Renal cortex interstitium (tissue), 11 donors: ENCODE measurements around the gene HNF1B. TPM values are rescaled to one million over a fixed set of nuclear protein-coding genes. Genes with fewer than 3 reads are reported as not detected.
A peak's percentile ranks its signal among the peaks of the same experiment; 100 is the strongest.

Source experiments
- DNase-seq, 11 donors: peaks; one replicate each; pipeline ENCODE4 v3.0.0-alpha.2; 2013; ENCODE audit warnings: low read depth in 9 of 11, low spot score in 4 of 11; ENCODE audit errors: extremely low read depth in 1 of 11
- polyA plus RNA-seq, 3 donors: library from polyadenylated mRNA; unstranded; fragments of 120-200 nt; gene quantifications; one replicate each; pipeline ENCODE4 v1.2.1, GENCODE V29; 2013; ENCODE audit not compliant: insufficient read length in 3 of 3

Gene HNF1B
- polyA plus RNA-seq, 3 donors: 115 to 121 (median 120) TPM

DNA sequence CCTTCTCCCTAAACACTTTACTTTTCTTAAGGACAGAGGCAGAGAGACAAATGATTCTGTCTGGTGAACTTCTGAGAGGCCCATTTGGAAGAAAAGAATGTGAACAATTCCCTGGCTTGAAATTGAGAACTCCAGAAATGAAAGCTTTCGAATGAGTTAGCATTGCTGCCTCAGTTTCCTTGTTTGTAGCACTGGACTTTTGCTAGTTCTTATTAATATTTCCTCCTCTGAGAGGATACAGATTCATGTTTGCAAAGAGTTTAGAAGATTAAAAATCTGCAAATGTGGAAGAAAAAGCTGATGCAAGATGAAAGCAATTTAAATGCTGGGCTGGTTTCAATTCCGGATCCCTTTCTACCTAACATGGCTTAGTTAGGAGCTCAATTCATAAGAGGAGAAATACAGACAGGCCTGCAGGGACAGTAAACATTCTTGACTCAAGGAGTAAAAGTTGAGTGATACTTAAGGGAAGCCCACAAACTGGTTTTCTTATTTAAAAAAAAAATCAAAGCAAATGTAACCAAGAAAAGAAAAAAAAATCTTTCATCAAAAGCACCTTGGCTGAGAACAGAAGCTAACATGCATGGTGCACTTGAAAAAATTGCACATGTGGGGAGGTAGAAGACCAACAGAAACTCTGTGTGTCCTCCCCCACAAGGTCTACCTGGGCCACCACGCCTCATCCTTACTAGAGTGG lies 27.1 kb downstream of the HNF1B start:
- DNase-seq: no peak

DNA sequence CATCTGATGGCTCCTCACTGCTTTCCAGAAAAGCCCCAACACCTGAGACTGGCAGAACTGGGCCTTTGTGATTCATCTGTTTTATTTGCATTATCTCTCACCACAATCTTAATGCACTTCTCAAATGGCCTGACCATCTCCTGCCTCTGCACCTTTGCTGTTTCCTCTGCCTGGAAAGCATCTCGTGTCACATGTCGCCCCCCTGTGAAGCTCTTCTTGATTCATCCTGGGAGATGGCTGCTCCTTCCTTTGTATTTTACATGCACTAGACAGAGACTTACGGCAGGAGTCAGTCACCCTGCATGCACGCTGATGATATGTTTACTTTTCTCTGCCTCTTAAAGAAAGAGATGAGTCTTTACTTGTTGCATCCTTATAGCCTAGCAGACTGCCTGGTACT lies 30.0 kb downstream of the HNF1B start:
- DNase-seq: no peak

DNA sequence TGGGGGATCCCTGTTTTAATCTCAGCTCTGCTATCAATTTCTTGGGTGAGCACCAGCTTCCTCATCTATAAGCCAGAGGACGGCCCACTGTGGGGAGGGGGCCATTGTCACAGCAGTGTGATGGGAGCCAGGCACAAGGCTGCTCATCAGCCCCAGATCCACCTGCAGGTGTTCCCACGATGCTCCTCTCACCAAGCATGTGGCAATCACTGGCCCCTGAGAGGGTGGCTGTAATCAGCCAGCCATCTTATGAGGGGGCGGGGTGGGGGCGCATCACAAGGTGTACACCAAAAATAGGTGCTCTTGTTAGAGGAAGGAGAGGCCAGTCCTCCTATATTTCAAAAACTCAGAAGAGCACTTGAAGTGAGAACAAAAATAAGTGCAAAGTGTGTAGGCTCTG lies 31.2 kb downstream of the HNF1B start:
- DNase-seq: no peak

DNA sequence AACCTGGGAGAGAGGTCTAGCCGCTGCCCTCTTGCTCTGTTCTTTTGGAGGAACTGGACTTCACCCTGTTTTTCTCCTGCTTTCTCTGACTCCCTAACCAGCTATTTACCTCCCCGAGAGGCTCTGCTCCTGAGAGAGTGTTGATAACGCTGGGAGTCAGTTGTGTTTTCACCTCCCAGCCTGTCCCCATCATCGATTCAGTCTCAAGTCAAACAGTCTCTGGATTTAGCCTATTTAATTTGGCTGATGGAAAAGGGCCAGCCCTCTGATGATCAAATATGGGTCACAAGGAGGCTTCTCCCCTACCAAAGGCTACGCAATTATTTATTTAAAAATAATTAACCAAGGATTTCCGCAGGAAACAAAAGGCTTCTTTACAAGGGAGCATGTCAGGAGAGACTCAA lies 31.8 kb downstream of the HNF1B start:
- DNase-seq: no peak

DNA sequence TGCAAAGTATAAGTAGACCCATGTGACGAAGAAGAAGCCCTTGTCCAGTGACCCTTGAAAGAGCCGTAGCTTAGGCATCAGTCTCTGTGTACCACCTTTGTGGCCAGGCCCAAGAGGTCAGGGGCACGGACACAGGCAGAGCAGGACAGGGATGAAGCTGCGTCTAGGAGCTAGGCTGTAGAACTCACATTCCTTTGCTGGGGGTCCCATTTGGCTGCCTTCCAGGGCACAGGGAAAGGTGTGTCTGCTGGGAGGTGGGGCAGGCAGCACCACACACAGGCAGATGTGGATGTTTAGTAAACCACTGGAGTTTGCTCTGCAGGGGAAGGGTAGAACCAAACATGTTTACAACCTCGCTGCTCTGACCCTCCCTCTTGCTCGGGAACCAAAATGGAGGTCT lies 33.7 kb downstream of the HNF1B start:
- no peak for DNase-seq

DNA sequence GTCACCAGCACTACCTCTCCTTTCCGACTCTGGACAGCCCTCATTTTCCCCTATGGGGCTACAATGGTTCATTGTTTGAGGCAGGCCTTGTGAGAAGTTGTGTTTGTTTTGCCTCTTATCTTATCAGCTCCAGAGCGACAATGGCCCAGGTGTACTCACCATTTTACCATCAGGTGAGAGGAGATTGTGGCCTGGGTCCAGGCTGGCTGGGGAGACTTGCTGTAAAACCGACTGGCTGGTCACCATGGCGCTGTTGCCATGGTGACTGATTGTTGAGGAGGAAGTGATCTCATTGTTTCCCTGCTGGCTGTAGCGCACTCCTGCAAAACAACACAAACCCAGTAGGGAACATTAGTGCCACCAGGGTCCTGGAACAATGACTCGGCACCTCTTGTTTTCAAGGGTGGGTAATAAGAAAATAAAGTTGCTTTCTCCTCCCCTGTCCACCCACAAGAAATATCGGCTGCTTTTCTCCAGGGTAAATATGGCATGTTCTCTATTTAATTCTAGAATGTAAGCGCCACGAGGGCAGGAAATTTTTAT lies 34.4 kb downstream of the HNF1B start:
- DNase-seq: peak in 2 of 11 donors; percentile 38 to 50

DNA sequence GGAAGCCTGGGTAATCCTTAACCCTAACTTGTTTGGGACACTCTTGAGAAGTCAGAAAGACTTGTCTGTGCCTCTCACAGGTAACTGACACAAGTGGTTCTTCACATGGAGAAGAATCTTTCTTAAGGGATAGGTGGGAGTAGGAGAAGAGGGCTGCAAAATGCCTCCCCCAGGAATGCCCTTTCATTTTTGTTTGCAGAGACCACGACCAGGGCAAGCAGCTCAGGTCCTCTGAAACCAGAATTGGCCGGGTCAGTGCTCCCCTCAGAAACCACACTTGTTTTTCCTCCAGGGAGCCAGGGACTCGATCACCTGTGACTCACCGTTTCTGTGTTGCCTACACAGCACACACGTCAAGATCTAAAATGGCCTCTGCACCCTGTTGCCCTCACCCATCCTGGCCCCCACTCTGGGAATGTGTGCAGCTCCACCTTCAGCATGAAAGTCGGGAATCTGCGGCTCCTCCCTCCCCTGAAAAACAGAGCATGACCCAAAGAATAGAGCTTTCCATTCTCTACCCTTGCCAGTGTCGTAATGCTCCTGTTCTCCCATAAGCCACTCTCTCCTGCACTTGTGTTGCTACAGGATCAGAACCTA lies 36.1 kb downstream of the HNF1B start:
- DNase-seq: no peak

DNA sequence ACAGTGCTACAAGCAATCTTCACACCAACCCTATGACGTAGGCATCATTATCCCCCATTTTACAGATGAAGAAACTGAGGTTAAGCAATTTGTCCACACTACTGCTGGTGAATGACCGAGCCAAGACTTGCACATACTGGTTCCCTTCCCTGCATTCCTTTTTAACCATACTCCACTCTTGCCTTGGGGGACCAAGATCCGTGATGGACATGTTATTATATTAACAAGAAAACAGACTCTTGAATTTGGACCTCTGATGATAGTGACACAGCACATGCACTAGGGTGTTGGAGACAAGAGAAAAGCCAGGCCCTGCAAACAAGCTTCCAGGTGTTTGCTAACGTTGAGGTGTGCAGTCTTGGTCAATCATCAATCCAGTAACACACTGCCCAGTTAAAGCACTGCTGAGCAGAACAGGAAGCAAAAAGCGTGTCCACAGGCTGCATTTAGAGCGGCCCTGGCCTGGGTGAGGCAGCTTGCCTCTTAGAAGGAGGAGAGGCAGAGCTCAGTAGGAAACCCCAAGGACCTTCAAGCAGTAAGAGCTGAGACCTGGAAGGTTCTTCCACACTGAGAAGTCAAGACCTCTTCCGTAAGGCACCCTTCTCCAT lies 36.7 kb downstream of the HNF1B start:
- DNase-seq: peak in 2 of 11 donors; percentile 36 to 54

DNA sequence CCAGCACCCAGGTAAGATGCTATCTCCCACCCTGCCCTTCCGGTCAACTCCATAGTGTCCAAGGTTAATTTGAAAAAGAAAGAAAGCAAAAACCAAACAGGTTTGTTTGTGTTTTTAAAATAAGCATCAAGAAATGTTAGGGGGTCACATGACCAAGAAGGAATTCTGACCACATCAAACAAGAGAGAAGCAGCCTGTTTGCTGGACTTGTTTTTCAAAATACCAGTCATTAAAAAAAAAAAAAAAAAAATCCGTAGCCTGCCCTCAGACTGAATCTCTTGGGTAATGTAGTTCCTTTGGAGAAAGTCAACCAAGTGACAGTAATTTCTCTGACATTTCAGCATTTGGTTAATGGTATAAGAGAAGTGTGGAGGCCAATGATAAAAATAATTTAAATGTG lies 38.4 kb downstream of the HNF1B start:
- no peak for DNase-seq

DNA sequence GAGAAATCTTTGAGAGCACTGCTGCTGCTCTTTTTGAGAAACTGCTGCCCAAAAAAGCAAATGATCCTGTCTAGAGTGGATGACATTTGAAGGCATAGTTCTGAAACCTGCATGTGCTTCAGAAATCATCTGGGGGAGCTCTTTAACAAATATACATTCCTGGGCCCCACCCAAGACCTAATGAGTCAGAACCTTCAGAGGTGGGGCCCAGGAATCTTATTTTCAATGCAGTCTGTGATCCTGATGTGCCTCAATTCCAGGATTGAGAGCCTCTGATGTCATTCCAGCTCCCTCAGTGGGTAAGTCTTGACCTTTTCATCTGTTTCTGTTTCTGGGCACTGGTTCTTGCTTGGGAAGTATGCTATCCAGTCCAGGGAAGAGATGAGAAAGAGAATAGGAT lies 42.3 kb downstream of the HNF1B start:
- no peak for DNase-seq

DNA sequence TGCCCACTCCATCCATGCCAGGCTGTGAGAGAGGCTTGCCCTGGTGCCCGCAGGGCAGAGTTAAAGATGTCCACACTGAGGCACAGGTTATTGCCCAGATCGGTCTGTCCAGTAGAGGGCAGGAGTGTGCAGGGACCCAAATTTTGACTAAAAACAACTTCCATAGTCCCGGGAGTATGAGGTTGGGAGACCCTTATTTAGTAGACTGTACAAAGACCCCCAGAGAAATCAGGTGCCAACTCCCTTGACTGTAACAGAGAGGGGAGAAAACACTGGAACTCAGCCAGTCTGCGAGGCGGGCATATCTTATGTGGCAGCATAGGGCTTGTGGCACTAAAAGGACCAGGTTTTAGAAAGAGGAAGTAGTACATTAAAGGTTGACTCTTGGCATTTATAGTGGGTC lies 43.4 kb downstream of the HNF1B start:
- no peak for DNase-seq

DNA sequence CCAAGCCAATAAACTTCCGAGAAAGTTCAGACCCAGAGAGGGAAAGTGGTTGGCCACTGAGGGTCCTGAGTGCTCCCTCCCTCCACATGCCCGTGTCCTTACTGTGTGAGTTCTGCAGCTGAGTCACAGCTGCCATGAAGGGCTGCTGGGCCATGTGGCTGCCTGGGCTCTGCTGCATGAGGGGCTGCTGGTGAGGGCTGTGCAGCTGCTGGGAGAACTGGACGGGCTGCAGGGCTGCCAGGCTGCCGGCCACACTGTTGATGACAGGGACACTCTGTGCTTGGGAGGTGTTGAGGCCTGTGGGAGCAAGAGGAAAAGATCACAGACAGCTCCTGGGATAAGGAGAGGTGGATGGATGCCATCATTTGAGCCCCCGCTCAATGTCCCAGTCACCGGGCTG lies 44.0 kb downstream of the HNF1B start:
- DNase-seq: no peak

DNA sequence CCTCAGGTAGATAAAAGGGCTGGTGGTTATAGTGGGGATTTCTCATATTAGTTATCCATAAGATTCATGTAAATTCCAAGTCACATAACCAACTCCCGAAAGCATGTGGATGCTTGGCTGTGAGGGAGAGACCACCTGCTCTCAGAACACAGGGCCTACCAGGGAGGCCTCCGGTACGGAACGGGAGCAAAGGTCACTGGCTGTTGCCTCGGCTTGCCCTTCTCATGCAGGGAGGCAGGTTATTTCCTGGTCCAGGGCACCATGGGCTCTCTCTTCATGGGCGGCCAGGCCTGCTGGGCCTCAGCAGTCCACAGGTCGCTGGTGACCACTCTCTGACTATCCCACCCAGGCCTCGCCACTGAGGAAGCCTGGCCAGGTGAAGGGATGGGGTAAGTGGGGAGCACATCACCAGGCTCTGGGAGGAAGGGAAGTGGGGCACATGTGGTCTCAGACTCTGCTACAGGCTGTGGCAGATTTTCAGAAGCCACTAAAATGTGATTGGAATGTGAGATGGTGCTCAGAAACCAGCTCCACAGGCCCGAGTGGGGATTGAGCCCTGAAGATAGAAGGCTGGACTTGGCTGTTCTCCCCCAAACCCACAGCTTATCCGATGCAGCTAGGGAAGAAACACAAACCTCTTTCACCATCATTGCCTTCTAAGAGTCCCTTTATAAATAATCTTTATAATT lies 45.4 kb downstream of the HNF1B start:
- no peak for DNase-seq

DNA sequence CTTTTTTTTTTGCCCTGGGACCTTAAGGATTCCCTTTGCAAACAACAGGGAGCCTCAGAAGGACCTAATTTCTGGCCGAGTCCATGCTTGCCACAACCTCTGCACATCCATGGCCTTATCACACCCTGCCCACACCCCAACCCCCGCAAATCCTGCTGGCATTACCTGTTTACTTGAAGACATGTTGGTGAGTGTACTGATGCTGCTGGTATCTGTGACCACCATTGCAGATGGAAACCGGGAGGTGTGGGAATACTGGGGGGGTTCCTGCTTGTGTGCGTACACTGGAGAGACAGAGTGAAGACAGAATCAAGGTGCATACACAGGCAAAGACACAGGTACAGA lies 46.0 kb downstream of the HNF1B start:
- no peak for DNase-seq

DNA sequence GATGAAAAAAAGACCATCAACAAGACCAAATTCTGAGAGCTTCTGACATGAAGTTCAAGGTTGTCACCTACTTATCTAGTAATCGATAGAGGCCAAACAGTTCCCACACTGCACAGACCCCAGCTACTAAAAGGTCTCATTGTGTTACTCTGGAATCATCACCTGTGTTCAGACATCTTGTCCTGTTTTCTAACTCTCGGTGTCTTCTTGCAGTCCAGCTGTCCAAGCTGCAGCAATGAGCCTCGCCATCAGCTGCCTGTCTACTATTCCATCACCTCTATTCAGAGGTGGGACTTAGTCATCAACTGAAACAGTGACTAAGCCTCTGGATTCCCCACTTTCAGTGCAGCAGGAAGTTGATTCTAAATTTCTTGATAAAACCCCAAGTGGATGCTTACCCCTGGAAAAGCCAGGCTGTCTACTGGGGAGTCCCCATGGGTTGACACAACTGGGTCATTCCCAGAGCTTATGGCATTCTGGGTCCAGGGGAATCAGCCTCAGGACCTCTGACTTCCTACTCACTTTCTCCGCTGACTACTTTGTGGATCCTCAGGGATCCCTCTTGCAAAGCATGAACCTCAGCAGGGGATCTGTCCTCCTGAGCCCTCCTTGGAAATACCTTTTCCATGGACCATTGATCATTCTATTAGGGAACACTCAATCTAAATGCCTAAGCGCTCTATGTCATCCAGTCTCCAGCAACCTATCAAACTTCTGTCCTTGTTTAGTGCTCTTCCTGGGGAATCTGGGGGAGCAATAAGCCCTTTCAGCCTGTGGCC lies 46.5 kb downstream of the HNF1B start:
- DNase-seq: no peak

DNA sequence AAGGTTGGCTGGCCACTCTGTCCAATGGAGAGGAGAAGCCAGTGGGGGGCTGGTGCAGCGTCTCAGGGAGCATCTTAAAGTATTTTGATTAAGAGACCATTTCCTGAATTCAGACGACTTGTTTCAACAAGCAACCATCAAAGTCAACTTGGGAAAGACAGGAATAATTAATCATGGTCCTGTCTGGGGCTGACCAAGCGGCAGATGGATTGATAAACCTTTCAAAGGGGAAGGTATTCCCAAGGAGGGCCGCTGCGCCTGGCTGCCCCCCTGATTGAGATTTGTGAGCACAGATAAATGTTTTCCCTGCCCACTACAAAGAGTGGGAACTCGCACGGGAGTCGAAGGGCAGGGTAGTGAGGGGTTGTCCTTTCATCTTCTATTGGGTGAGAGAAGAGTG lies 47.5 kb downstream of the HNF1B start:
- DNase-seq: no peak

DNA sequence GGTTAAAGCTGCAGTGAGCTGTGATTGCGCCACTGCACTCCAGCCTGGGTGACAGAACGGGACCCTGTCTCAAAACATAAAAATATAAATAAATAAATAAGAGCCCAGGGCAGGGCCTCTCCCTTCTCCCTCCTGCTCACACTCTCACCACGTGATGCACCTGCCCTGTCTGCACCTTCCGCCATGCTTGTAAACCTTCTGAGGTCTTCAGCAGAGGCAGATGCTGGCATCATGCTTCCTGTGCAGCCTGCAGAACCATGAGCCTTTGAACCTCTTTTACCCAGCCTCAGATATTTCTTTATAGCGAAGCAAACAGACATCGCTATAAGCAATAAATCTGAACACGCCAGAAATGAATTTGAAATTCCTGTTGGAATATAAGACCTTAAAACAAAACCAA lies 48.5 kb downstream of the HNF1B start:
- DNase-seq: no peak

DNA sequence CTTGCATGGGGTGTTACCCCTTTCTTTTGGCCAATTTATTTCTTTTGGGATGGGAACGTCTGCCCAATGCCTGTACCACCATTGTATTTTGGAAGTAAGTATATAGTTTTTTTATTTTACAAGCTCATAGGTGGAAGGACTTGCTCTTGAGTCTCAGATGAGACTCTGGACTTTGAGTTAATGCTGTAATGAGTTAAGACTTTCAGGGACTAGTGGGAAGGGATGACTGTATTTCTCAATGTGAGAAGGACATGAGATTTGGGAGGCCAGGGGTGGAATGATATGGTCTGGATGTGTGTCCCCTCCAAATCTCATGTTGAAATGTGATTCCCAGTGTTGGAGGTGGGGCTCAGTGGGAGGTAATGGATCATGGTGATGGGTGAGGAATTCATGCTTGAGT lies 49.1 kb downstream of the HNF1B start:
- DNase-seq: no peak

DNA sequence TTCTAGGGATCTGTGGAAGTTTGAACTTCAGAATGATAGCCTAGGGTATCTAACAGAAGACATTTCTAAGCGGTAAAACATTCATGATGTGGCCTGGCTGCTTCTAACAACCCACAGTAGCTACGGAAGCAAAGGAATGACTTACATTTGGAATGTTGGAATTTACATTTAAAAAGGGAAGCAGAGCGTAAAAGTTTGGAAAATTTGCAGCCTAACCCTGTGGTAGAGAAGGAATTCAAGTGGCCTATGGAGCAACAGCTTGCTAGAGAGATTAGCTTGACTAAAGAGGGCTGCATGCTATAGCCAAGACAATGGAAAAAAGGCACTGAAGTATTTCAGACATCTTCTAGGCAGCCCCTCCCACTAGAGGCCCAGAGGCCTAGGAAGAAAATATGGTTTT lies 50.1 kb downstream of the HNF1B start:
- DNase-seq: no peak
